ENCODE data around the gene RIPK4.

DNA sequence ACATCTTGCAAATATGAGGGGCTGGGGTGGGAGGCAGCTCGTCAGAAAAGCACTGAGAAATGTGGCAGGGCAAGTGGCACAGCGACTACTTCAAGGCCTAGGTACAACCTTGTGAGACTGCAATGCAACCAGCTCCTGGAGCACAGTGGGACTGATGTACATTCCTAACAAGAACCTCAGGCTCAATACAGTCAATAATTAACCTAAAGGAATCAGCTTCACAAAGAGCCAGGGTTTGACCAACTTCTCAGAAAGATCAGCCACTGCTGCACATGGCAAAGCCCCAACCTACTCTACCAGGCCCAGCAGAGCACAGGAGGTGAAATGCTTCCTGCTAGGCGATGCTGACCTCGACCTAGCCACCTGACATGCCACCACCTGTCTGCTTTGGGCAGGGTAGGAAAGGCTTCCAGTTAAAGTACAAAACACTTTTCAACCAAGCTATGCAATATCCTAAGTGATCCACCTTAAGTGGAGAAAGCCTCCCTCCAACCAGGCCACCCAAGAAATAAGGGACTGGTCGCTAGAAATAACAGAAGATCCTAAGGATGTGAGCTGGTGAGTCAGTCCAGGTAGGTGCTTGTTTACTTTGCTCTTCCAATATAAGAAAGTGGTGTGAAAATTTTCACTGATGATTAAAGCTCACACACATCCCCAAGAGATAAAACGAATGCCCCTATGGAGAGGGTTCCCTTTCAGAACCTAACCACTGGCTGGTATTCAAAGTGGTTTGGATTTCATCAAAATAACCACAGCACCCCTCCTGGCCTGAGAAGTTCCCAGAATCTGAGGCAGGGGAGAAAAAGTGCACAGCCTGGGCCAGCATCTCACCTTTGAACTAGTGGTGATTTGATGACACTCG, 2.1 kb downstream of the RIPK4 start:
- TF ChIP-seq POLR2AphosphoS5 (IDR thresholded peaks at IDR 0.05) (no peak), POLR2A (IDR thresholded peaks at IDR 0.05) (no peak), EP300 (IDR thresholded peaks at IDR 0.05; ENCODE audit: low read depth) (no peak)
- TF ChIP-seq, protein P1, sequence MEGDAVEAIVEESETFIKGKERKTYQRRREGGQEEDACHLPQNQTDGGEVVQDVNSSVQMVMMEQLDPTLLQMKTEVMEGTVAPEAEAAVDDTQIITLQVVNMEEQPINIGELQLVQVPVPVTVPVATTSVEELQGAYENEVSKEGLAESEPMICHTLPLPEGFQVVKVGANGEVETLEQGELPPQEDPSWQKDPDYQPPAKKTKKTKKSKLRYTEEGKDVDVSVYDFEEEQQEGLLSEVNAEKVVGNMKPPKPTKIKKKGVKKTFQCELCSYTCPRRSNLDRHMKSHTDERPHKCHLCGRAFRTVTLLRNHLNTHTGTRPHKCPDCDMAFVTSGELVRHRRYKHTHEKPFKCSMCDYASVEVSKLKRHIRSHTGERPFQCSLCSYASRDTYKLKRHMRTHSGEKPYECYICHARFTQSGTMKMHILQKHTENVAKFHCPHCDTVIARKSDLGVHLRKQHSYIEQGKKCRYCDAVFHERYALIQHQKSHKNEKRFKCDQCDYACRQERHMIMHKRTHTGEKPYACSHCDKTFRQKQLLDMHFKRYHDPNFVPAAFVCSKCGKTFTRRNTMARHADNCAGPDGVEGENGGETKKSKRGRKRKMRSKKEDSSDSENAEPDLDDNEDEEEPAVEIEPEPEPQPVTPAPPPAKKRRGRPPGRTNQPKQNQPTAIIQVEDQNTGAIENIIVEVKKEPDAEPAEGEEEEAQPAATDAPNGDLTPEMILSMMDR (IDR thresholded peaks at IDR 0.05) = no peak

Data from transverse colon (tissue), 4 donors.